Neural cell (in vitro differentiated cells): ENCODE measurements around the gene ATP11A. TPM values are rescaled to one million over a fixed set of nuclear protein-coding genes. Genes with fewer than 3 reads are reported as not detected.

Experiments used
- H2AFZ ChIP-seq: fragments of 200-600, 300-800 bp; sonication (generic), shearing (Covaris generic); 2 replicates; pipeline ENCODE4 v1.6.0; 2014; ENCODE audit warnings: low read depth, mild to moderate bottlenecking, antibody characterized with exemption, low read length, moderate library complexity
- H3F3A ChIP-seq: fragments of 200-600 bp; shearing (Covaris generic); 2 replicates; pipeline ENCODE4 v1.6.1; 2016; ENCODE audit warnings: mild to moderate bottlenecking, moderate library complexity, mixed read lengths, antibody characterized with exemption, low read length; ENCODE audit not compliant: insufficient read depth, poor library complexity, severe bottlenecking
- H3K27ac ChIP-seq: fragments of 200-600, 300-800 bp; sonication (generic), shearing (Covaris generic); 2 replicates; pipeline ENCODE4 v1.5.1; 2014; ENCODE audit warnings: mild to moderate bottlenecking, low read length, moderate library complexity
- H3K27me3 ChIP-seq: fragments of 300-800, 200-600 bp; sonication (generic), shearing (Covaris generic); 2 replicates; pipeline ENCODE4 v1.6.0; 2014; ENCODE audit warnings: mild to moderate bottlenecking, low read depth, low read length, moderate library complexity; ENCODE audit not compliant: insufficient read depth
- H3K36me3 ChIP-seq: fragments of 300-800, 200-600 bp; sonication (generic), shearing (Covaris generic); 2 replicates; pipeline ENCODE4 v1.5.1; 2014; ENCODE audit warnings: mild to moderate bottlenecking, antibody characterized with exemption, low read length, moderate library complexity; ENCODE audit not compliant: insufficient read depth
- H3K4me2 ChIP-seq: fragments of 300-800, 200-600 bp; sonication (generic), shearing (Covaris generic); 2 replicates; pipeline ENCODE4 v1.6.0; 2014; ENCODE audit warnings: mild to moderate bottlenecking, low read length
- H3K4me3 ChIP-seq: fragments of 300-800, 200-600 bp; sonication (generic), shearing (Covaris generic); 2 replicates; pipeline ENCODE4 v1.5.1; 2014; ENCODE audit warnings: mild to moderate bottlenecking, low read length, moderate library complexity
- H3K79me2 ChIP-seq: fragments of 200-600 bp; shearing (Covaris generic); replicated peaks from 2 replicates; pipeline ENCODE4 v1.6.0; 2014; ENCODE audit warnings: mild to moderate bottlenecking, low read length, moderate library complexity; ENCODE audit not compliant: insufficient read depth
- H3K9ac ChIP-seq: fragments of 300-800, 200-600 bp; sonication (generic), shearing (Covaris generic); 2 replicates; pipeline ENCODE4 v1.6.1; 2016; ENCODE audit warnings: mild to moderate bottlenecking, low read length, mixed read lengths
- H3K9me2 ChIP-seq: fragments of 200-600 bp; shearing (Covaris generic); 2 replicates; pipeline ENCODE4 v1.6.1; 2016; ENCODE audit warnings: mild to moderate bottlenecking, low read length, mixed read lengths; ENCODE audit not compliant: insufficient read depth
- H3K9me3 ChIP-seq: fragments of 200-600, 300-800 bp; sonication (generic), shearing (Covaris generic); 2 replicates; pipeline ENCODE4 v1.6.1; 2016; ENCODE audit warnings: mild to moderate bottlenecking, mixed run types, low read length, moderate library complexity, mixed read lengths
- H4K20me1 ChIP-seq: fragments of 200-600 bp; shearing (Covaris generic); 2 replicates; pipeline ENCODE4 v1.6.1; 2016; ENCODE audit warnings: mild to moderate bottlenecking, mixed run types; ENCODE audit not compliant: insufficient read depth
- CTCF ChIP-seq: fragments of 450-650 bp; IDR thresholded peaks from 2 replicates; pipeline ENCODE4 v1.5.1; 2014; ENCODE audit warnings: antibody characterized with exemption, mild to moderate bottlenecking, moderate library complexity; ENCODE audit not compliant: poor library complexity, severe bottlenecking
- EP300 ChIP-seq: fragments of 450-650 bp; conservative IDR thresholded peaks from 2 replicates; pipeline ENCODE4 v1.6.1; 2014; ENCODE audit warnings: antibody characterized with exemption, mild to moderate bottlenecking, moderate library complexity; ENCODE audit not compliant: poor library complexity, severe bottlenecking
- EZH2 ChIP-seq: fragments of 200-600, 300-800 bp; shearing (Covaris generic), sonication (generic); IDR thresholded peaks from 2 replicates; pipeline ENCODE4 v1.6.1; 2014; ENCODE audit warnings: antibody characterized with exemption, low read length, borderline replicate concordance, mild to moderate bottlenecking; ENCODE audit not compliant: insufficient read depth, poor library complexity, severe bottlenecking
- MXI1 ChIP-seq: fragments of 450-650 bp; conservative IDR thresholded peaks from 2 replicates; pipeline ENCODE4 v1.6.1; 2014; ENCODE audit warnings: antibody characterized with exemption, mild to moderate bottlenecking; ENCODE audit not compliant: poor library complexity, severe bottlenecking
- POLR2AphosphoS5 ChIP-seq: IDR thresholded peaks from 2 replicates; pipeline ENCODE4 v1.6.1; 2012
- RAD21 ChIP-seq: fragments of 450-650 bp; conservative IDR thresholded peaks from 2 replicates; pipeline ENCODE4 v1.6.1; 2014; ENCODE audit warnings: antibody characterized with exemption, mild to moderate bottlenecking, moderate library complexity
- SMC3 ChIP-seq: fragments of 450-650 bp; conservative IDR thresholded peaks from 2 replicates; pipeline ENCODE4 v1.6.1; 2014; ENCODE audit warnings: antibody characterized with exemption, mild to moderate bottlenecking, moderate library complexity; ENCODE audit not compliant: poor library complexity
- TAF1 ChIP-seq: IDR thresholded peaks from 2 replicates; pipeline ENCODE4 v1.6.1; 2012; ENCODE audit warnings: low read depth
- polyA plus RNA-seq: library from polyadenylated mRNA; depleted of rRNA; stranded (reverse); fragments of >200 nt; gene quantifications from 2 replicates; pipeline ENCODE4 v1.2.3, GENCODE V29; 2014
- TF ChIP-seq, protein P1 (sequence below): IDR thresholded peaks from 2 replicates; pipeline ENCODE4 v1.6.1; 2012; ENCODE audit warnings: borderline replicate concordance

The ATP11A gene
- polyA plus RNA-seq, 1 donor from 2014 or later, result 3.0 TPM

DNA sequence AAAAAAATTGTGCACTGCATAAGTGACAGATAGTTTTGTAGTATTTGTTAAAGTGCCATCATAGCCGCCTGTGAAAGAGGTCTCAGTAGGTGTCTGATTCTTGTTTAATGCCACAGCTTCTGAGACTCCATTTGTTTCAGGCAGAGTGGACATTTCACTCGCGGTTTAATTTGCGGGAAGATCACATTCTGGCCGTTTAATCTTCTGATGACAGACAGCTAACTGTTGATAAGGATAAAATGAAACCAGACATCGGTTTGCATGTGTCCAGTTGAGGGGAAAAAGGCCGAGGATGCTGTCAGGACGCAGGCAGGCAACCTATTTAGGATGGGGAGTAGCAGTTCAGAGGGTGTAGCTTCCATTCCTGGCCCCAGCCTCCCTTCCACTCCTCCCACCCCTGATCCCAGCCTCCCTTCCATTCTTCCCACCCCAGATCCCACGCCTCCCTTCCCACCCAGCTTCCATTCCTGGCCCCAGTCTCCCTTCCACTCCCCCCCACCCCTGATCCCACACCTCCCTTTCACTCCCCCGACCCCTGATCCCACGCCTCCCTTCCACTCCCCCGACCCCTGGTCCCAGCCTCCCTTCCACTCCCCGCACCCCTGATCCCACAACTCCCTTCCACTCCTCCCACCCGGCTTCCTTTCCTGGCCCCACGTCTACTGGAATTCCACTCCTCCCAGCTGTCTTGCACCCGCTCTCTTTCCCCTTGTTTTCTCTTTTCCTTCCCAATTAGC lies 23.8 kb downstream of the ATP11A start:
- no peak overlapping the region for H3K4me2 ChIP-seq
- no peaks in the 10 kb centered on the region for H3K36me3 ChIP-seq
- H3K27me3 ChIP-seq, result no peaks in the 10 kb centered on the region
- no peak overlapping the region for H3K27ac ChIP-seq
- no peaks in the 10 kb centered on the region for H3K79me2 ChIP-seq
- TF ChIP-seq EP300 (no peak), MXI1 (no peak), POLR2AphosphoS5 (no peak), TAF1 (no peak)
- no peak overlapping the region for H3K4me3 ChIP-seq
- H3F3A ChIP-seq, result peaks cover 6% of the 10 kb centered on the region
- no peaks in the 10 kb centered on the region for H3K9me3 ChIP-seq
- H3K9me2 ChIP-seq, result no peaks in the 10 kb centered on the region
- H3K9ac ChIP-seq, result no peak overlapping the region
- H4K20me1 ChIP-seq, result no peaks in the 10 kb centered on the region
- H2AFZ ChIP-seq, result no peak overlapping the region

DNA sequence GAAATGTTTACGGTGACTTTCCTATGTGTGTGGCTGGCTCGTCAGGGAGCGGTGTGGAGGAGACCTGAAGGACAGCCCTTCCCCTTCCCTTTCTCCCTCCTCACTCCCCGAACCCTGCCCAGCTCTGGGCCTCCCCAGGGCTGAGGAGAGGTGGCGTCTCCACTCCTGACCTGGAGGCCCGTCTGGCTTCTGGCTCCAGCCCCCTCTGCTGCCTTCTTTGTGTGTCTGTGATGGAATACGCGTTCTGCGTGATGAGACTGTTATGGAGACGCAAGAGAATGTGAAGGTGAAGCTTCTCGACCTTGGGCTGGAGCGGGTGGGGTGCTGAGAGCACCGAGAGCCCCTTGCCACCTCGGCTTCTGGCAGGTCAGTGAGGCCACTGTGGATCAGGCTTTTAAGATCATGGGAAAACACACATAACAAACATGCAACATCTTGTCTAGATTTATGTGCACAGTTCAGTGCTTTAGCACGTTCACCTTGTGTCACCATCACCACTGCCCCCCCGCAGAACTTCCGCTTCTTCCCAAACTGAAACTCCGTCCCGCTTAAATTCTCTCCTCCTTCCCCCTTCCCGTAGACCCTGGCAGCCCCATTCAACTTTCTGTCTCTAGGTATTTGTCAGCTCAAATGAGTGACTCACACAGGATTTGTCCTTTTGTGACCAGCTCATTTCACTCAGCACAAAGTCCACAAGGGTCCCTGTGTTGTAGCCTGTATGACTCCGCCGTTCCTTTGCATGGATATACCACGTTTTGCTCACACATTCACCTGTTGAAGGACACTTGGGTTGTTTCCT lies 24.7 kb downstream of the ATP11A start:
- Histone ChIP-seq H3K79me2 (no peaks in the 10 kb centered on the region), H3K4me3 (no peak overlapping the region), H3K9me2 (no peaks in the 10 kb centered on the region), H3K36me3 (no peaks in the 10 kb centered on the region), H3K4me2 (no peak overlapping the region), H4K20me1 (no peaks in the 10 kb centered on the region), H3K9me3 (no peaks in the 10 kb centered on the region), H3F3A (peaks cover 6% of the 10 kb centered on the region), H2AFZ (no peak overlapping the region), H3K27me3 (no peaks in the 10 kb centered on the region), H3K27ac (no peak overlapping the region), H3K9ac (no peak overlapping the region)
- TF ChIP-seq TAF1 (no peak), EP300 (no peak), POLR2AphosphoS5 (no peak), CTCF (no peak), MXI1 (no peak), EZH2 (no peak), RAD21 (no peak), SMC3 (no peak)
- TF ChIP-seq, protein P1, sequence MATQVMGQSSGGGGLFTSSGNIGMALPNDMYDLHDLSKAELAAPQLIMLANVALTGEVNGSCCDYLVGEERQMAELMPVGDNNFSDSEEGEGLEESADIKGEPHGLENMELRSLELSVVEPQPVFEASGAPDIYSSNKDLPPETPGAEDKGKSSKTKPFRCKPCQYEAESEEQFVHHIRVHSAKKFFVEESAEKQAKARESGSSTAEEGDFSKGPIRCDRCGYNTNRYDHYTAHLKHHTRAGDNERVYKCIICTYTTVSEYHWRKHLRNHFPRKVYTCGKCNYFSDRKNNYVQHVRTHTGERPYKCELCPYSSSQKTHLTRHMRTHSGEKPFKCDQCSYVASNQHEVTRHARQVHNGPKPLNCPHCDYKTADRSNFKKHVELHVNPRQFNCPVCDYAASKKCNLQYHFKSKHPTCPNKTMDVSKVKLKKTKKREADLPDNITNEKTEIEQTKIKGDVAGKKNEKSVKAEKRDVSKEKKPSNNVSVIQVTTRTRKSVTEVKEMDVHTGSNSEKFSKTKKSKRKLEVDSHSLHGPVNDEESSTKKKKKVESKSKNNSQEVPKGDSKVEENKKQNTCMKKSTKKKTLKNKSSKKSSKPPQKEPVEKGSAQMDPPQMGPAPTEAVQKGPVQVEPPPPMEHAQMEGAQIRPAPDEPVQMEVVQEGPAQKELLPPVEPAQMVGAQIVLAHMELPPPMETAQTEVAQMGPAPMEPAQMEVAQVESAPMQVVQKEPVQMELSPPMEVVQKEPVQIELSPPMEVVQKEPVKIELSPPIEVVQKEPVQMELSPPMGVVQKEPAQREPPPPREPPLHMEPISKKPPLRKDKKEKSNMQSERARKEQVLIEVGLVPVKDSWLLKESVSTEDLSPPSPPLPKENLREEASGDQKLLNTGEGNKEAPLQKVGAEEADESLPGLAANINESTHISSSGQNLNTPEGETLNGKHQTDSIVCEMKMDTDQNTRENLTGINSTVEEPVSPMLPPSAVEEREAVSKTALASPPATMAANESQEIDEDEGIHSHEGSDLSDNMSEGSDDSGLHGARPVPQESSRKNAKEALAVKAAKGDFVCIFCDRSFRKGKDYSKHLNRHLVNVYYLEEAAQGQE, result no peak
